IMR-90 (cell line): Measurements from ENCODE around the gene PRRG1. TPM values are rescaled to one million over a fixed set of nuclear protein-coding genes. Genes with fewer than 3 reads are reported as not detected.
"Not testable (repeated sequence)": the region's sequence is repeated elsewhere in the genome, so short reads cannot be mapped to it uniquely, and the experiment has no call there.

Source experiments
- ATAC-seq: fragments of 200-7000 bp; cut with Tn5 transposase; 2 replicates; pipeline ENCODE4 v1.9.1; 2020; ENCODE audit warnings: low read depth, mild to moderate bottlenecking, moderate library complexity
- BruUV-seq: library from RNA; stranded (reverse); fragments of 400-500 nt; replicated peaks from 2 replicates; lab custom pipeline; 2021; lab: Mats Ljungman, UMichigan
- CTCF ChIA-PET: fragments of 300-600 bp; formaldehyde crosslinking; extraction: SDS; loops from one replicate; lab custom pipeline; 2021; ENCODE audit warnings: antibody characterized with exemption; lab: Yijun Ruan, JAX
- POLR2A ChIA-PET: fragments of 300-600 bp; sonication (Branson Sonifier 250); formaldehyde crosslinking; loops from one replicate; lab custom pipeline; 2022; ENCODE audit warnings: antibody characterized with exemption; ENCODE audit not compliant: unreplicated experiment; lab: Charles Lee
- DNase-seq: peaks from one replicate; pipeline ENCODE4 v3.0.0; 2013
- H2AFZ ChIP-seq: replicated peaks from 2 replicates; pipeline ENCODE3; 2013; ENCODE audit warnings: low read length, mild to moderate bottlenecking; ENCODE audit not compliant: poor library complexity
- H2AK5ac ChIP-seq: 2 replicates; pipeline ENCODE4 v1.6.1; 2013; ENCODE audit warnings: low read depth, low read length, inconsistent platforms
- H2AK9ac ChIP-seq: replicated peaks from 2 replicates; pipeline ENCODE3; 2013; ENCODE audit warnings: mild to moderate bottlenecking, low read depth, low read length, moderate library complexity; ENCODE audit not compliant: poor library complexity
- H2BK120ac ChIP-seq: 2 replicates; pipeline ENCODE4 v1.6.1; 2013; ENCODE audit warnings: low read depth, low read length, inconsistent platforms
- H2BK15ac ChIP-seq: 3 replicates; pipeline ENCODE4 v1.6.1; 2013; ENCODE audit warnings: low read depth, low read length, inconsistent platforms
- H2BK20ac ChIP-seq: 2 replicates; pipeline ENCODE4 v1.6.1; 2013; ENCODE audit warnings: low read depth, mild to moderate bottlenecking, inconsistent platforms, low read length, moderate library complexity
- H2BK5ac ChIP-seq: 2 replicates; pipeline ENCODE4 v1.6.1; 2013; ENCODE audit warnings: mild to moderate bottlenecking, low read depth, low read length, inconsistent platforms; ENCODE audit not compliant: poor library complexity, severe bottlenecking
- H3K14ac ChIP-seq: replicated peaks from 2 replicates; pipeline ENCODE4 v1.6.1; 2013; ENCODE audit warnings: low read depth, low read length, inconsistent platforms
- H3K18ac ChIP-seq: 2 replicates; pipeline ENCODE4 v1.6.1; 2013; ENCODE audit warnings: low read depth, low read length, control low read depth
- H3K23ac ChIP-seq: 2 replicates; pipeline ENCODE4 v1.6.1; 2013; ENCODE audit warnings: low read depth, low read length, inconsistent platforms
- H3K27ac ChIP-seq: 2 replicates; pipeline ENCODE4 v1.5.1; 2013; ENCODE audit warnings: mild to moderate bottlenecking, control low read depth, low read length; ENCODE audit not compliant: insufficient read depth
- H3K27me3 ChIP-seq: 2 replicates; pipeline ENCODE4 v1.6.1; 2013; ENCODE audit warnings: low read length; ENCODE audit not compliant: control insufficient read depth, insufficient read depth
- H3K36me3 ChIP-seq: 2 replicates; pipeline ENCODE4 v1.6.1; 2013; ENCODE audit warnings: low read length, mixed read lengths; ENCODE audit not compliant: control insufficient read depth, insufficient read depth
- H3K4ac ChIP-seq: 2 replicates; pipeline ENCODE4 v1.6.1; 2013; ENCODE audit warnings: low read depth, low read length, inconsistent platforms
- H3K4me1 ChIP-seq: 2 replicates; pipeline ENCODE4 v1.6.1; 2013; ENCODE audit warnings: low read length, mixed read lengths; ENCODE audit not compliant: control insufficient read depth, insufficient read depth
- H3K4me2 ChIP-seq: 2 replicates; pipeline ENCODE4 v1.6.1; 2013; ENCODE audit warnings: low read depth, mild to moderate bottlenecking, control low read depth, low read length, moderate library complexity
- H3K4me3 ChIP-seq: 2 replicates; pipeline ENCODE4 v1.5.1; 2013; ENCODE audit warnings: low read depth, mild to moderate bottlenecking, control low read depth, low read length, moderate library complexity; ENCODE audit not compliant: insufficient read depth
- H3K56ac ChIP-seq: 2 replicates; pipeline ENCODE4 v1.6.1; 2013; ENCODE audit warnings: low read length, inconsistent platforms; ENCODE audit not compliant: insufficient read depth; ENCODE audit errors: extremely low read depth
- H3K79me1 ChIP-seq, 2 experiments: 2 replicates each; pipeline ENCODE4 v1.6.1; 2013; ENCODE audit warnings: low read length in 2 of 2, inconsistent platforms in 1 of 2, low read depth in 1 of 2
- H3K9ac ChIP-seq: 2 replicates; pipeline ENCODE4 v1.6.1; 2013; ENCODE audit warnings: low read depth, low read length, control low read depth
- H3K9me1 ChIP-seq: 2 replicates; pipeline ENCODE4 v1.6.1; 2013; ENCODE audit warnings: low read length, inconsistent platforms; ENCODE audit not compliant: insufficient read depth
- H3K9me3 ChIP-seq: 2 replicates; pipeline ENCODE4 v1.6.1; 2013; ENCODE audit warnings: low read length; ENCODE audit not compliant: control insufficient read depth, insufficient read depth
- H4K20me1 ChIP-seq: 2 replicates; pipeline ENCODE4 v1.6.1; 2013; ENCODE audit warnings: low read length, inconsistent platforms; ENCODE audit not compliant: insufficient read depth
- H4K5ac ChIP-seq: 2 replicates; pipeline ENCODE4 v1.6.1; 2013; ENCODE audit warnings: mild to moderate bottlenecking, low read depth, low read length, control low read depth
- H4K8ac ChIP-seq, 2 experiments: 2 replicates each; pipeline ENCODE4 v1.6.1; 2013; ENCODE audit warnings: low read depth in 2 of 2, low read length in 2 of 2, control low read depth in 1 of 2, inconsistent platforms in 1 of 2
- H4K91ac ChIP-seq: 2 replicates; pipeline ENCODE4 v1.6.1; 2013; ENCODE audit warnings: low read depth, low read length, inconsistent platforms; ENCODE audit not compliant: insufficient read depth
- CTCF ChIP-seq: conservative IDR thresholded peaks from 2 replicates; pipeline ENCODE4 v1.5.1; 2012; ENCODE audit warnings: mild to moderate bottlenecking, low read depth, low read length, improper control_type of control experiment
- ELK1 ChIP-seq: fragments of 150-350 bp; IDR thresholded peaks from 2 replicates; pipeline ENCODE4 v1.6.1; 2016; ENCODE audit warnings: low read depth, mild to moderate bottlenecking, low read length, moderate library complexity, borderline replicate concordance
- RAD21 ChIP-seq: IDR thresholded peaks from 2 replicates; pipeline ENCODE4 v1.6.1; 2012; ENCODE audit warnings: low read length, improper control_type of control experiment
- SMC3 ChIP-seq: fragments of 150-350 bp; IDR thresholded peaks from 2 replicates; pipeline ENCODE4 v1.6.1; 2016; ENCODE audit warnings: low read depth, mild to moderate bottlenecking, antibody characterized with exemption, low read length, moderate library complexity
- WGBS, 2 experiments: methylation state at CpG; one replicate each; pipeline versions ENCODE4 v1.1.5 to v1.1.7; 2013; ENCODE audit warnings: missing lambda C conversion rate in 2 of 2; ENCODE audit not compliant: insufficient read length in 1 of 2; ENCODE audit errors: extremely low coverage in 2 of 2; 5-methylcytosine and 5-hydroxymethylcytosine counted together
- dilution Hi-C: fragments of 300-500 bp; cut with HindIII; formaldehyde crosslinking; loops from one replicate; pipeline ENCODE4 v1.14.3; 2018; ENCODE audit warnings: low sequenced_read_pairs; ENCODE audit not compliant: unreplicated experiment
- in situ Hi-C: fragments of 300-500 bp; cut with MboI; formaldehyde crosslinking; loops from 3 replicates; pipeline ENCODE4 v1.14.3; 2019; ENCODE audit warnings: low sequenced_read_pairs, inconsistent platforms, mixed read lengths
- intact Hi-C: fragments of 100-400 bp; cut with micrococcal nuclease; formaldehyde crosslinking; loops from 2 replicates; pipeline ENCODE4 v1.10.0; 2022
- polyA plus RNA-seq, 3 experiments: library from polyadenylated mRNA; depleted of rRNA; stranded (reverse); fragments of >200 nt; gene quantifications; 2 replicates each; pipeline ENCODE4 v1.2.3, GENCODE V29; 2012; ENCODE audit warnings: low replicate concordance in 1 of 3
- total RNA-seq: library from RNA; depleted of rRNA; stranded (reverse); fragments of >200 nt; gene quantifications from 2 replicates; pipeline ENCODE4 v1.2.3, GENCODE V29; 2012

Gene PRRG1
- total and polyA plus RNA-seq, 2 of the 4 experiments (the other 2 are of a cell fraction): 9.0 to 11.1 TPM

- H3K79me1 ChIP-seq: no peaks in the 10 kb centered on the region
- no peak overlapping the region for H2AFZ ChIP-seq
- no peak overlapping the region for H4K5ac ChIP-seq
- dilution Hi-C loops (no loop called here), intact Hi-C loops (loop anchor here (1.0 kb wide), 1 partner anchor 523 kb away; no protein-coding TSS in a partner anchor), in situ Hi-C loops (no loop called here)
- no TSS peak for BruUV-seq
- DNase-seq (peak; percentile 21), ATAC-seq (peak; percentile 79)
- no peak overlapping the region for H3K9ac ChIP-seq
- H4K91ac ChIP-seq: no peak overlapping the region
- H3K4me3 ChIP-seq: no peak overlapping the region
- H3K9me3 ChIP-seq: no peaks in the 10 kb centered on the region
- H2AK9ac ChIP-seq: no peak overlapping the region
- H3K36me3 ChIP-seq: no peaks in the 10 kb centered on the region
- ChIA-PET POLR2A (no interaction called here), CTCF (no interaction called here)
- H2BK120ac ChIP-seq: no peak overlapping the region
- no peak overlapping the region for H3K27ac ChIP-seq
- H2BK15ac ChIP-seq: no peak overlapping the region
- H2BK5ac ChIP-seq: no peak overlapping the region
- no peak overlapping the region for H4K8ac ChIP-seq
- no peaks in the 10 kb centered on the region for H4K20me1 ChIP-seq
- no peak overlapping the region for H3K4me2 ChIP-seq
- H3K14ac ChIP-seq: no peak overlapping the region
- no peak overlapping the region for H3K18ac ChIP-seq
- H3K9me1 ChIP-seq: no peaks in the 10 kb centered on the region
- WGBS, 2 experiments: no CpG with 5 or more reads among the region's 1 CpG
- H3K23ac ChIP-seq: no peak overlapping the region
- no peaks in the 10 kb centered on the region for H3K4me1 ChIP-seq
- H2AK5ac ChIP-seq: no peak overlapping the region
- TF ChIP-seq ELK1: no peak
- peak; percentile 56 for TF ChIP-seq RAD21
- TF ChIP-seq CTCF: peak; percentile 45
- TF ChIP-seq SMC3: peak; percentile 32; the same call in 1 of the 2 replicates
- peaks cover 2% of the 10 kb centered on the region; the same call in 1 of the 2 replicates for H3K27me3 ChIP-seq
- no peak overlapping the region for H3K4ac ChIP-seq
- H2BK20ac ChIP-seq: no peak overlapping the region
- no peak overlapping the region for H3K56ac ChIP-seq
Observed at GRCh38 chrX:37302569-37302968, 46.6 kb upstream of the PRRG1 start.

- not testable (repeated sequence) for DNase-seq
Observed at GRCh38 chrX:37305238-37305637, 43.9 kb upstream of the PRRG1 start.

More at GRCh38 chrX:37305238-37305637, 43.9 kb upstream of the PRRG1 start:
- BruUV-seq, H2BK15ac ChIP-seq, H2AK5ac ChIP-seq, H3K4ac ChIP-seq, ATAC-seq, H4K5ac ChIP-seq, H3K27me3 ChIP-seq, CTCF ChIA-PET, H2BK120ac ChIP-seq, H3K23ac ChIP-seq, H2AFZ ChIP-seq, POLR2A ChIA-PET, H3K4me1 ChIP-seq, H3K4me3 ChIP-seq, H3K56ac ChIP-seq, H3K18ac ChIP-seq, H3K4me2 ChIP-seq, dilution Hi-C loops, H2BK20ac ChIP-seq, H2AK9ac ChIP-seq, H3K9me3 ChIP-seq, H4K8ac ChIP-seq, in situ Hi-C loops, H2BK5ac ChIP-seq, H4K20me1 ChIP-seq, H4K91ac ChIP-seq, intact Hi-C loops, H3K79me1 ChIP-seq, H3K9ac ChIP-seq, H3K9me1 ChIP-seq, H3K36me3 ChIP-seq, H3K27ac ChIP-seq, H3K14ac ChIP-seq: not testable (repeated sequence)
- WGBS, 2 experiments: no CpG with 5 or more reads among the region's 2 CpGs
